ENCODE measurements around the gene PRKCA.
"Not testable (repeated sequence)": the region's sequence is repeated elsewhere in the genome, so short reads cannot be mapped to it uniquely, and the experiment has no call there.

PRKCA gene

GRCh38 chr17:66451188-66452149, 149.1 kb downstream of the PRKCA start (continued):
- TF ChIP-seq POU6F1 (CRISPR knock-in tag; IDR thresholded peaks at IDR 0.05; ENCODE audit: borderline replicate concordance, low read depth) (peak; percentile 71; the same call in 1 of the 2 replicates), ZNF565 (CRISPR knock-in tag; conservative IDR thresholded peaks at IDR 0.05; ENCODE audit: low read depth) (peak; percentile 45; the same call in 1 of the 2 replicates), ZFP3 (CRISPR knock-in tag; IDR thresholded peaks at IDR 0.05) (peak; percentile 85; the same call in 1 of the 2 replicates)

GRCh38 chr17:66455060-66455459, 152.6 kb downstream of the PRKCA start:
- no peak for ATAC-seq
- no peak for TF ChIP-seq TSHZ2 (CRISPR knock-in tag; IDR thresholded peaks at IDR 0.05)
- no peak for TF ChIP-seq ARNTL (CRISPR knock-in tag; IDR thresholded peaks at IDR 0.05; ENCODE audit: borderline replicate concordance, low read depth)
- TF ChIP-seq TCF4 (CRISPR knock-in tag; IDR thresholded peaks at IDR 0.05; ENCODE audit: borderline replicate concordance) = no peak
- TF ChIP-seq CSRNP3 (CRISPR knock-in tag; IDR thresholded peaks at IDR 0.05) = no peak
- TF ChIP-seq ISL1 (CRISPR knock-in tag; IDR thresholded peaks at IDR 0.05) = no peak
- no peak for TF ChIP-seq CSDC2 (CRISPR knock-in tag; IDR thresholded peaks at IDR 0.05)
- no peak for TF ChIP-seq BACH2 (CRISPR knock-in tag; IDR thresholded peaks at IDR 0.05; ENCODE audit: borderline replicate concordance)
- TF ChIP-seq TOX (CRISPR knock-in tag; IDR thresholded peaks at IDR 0.05; ENCODE audit: borderline replicate concordance) = no peak
- no peak for TF ChIP-seq GLIS3 (CRISPR knock-in tag; IDR thresholded peaks at IDR 0.05)
- no peak for TF ChIP-seq ZFP3 (CRISPR knock-in tag; IDR thresholded peaks at IDR 0.05)
- no peak for TF ChIP-seq ZNF8 (CRISPR knock-in tag; IDR thresholded peaks at IDR 0.05)
- TF ChIP-seq CREB5 (CRISPR knock-in tag; IDR thresholded peaks at IDR 0.05; ENCODE audit: low read depth) = no peak
- no peak for TF ChIP-seq RARB (CRISPR knock-in tag; IDR thresholded peaks at IDR 0.05)
- no peak for TF ChIP-seq POU6F1 (CRISPR knock-in tag; IDR thresholded peaks at IDR 0.05; ENCODE audit: borderline replicate concordance, low read depth)
- no peak for TF ChIP-seq SNAI2 (CRISPR knock-in tag; IDR thresholded peaks at IDR 0.05)
- TF ChIP-seq PPARA (CRISPR knock-in tag; IDR thresholded peaks at IDR 0.05; ENCODE audit: borderline replicate concordance) = no peak
- TF ChIP-seq ZNF70 (CRISPR knock-in tag; IDR thresholded peaks at IDR 0.05) = no peak
- TF ChIP-seq OSR1 (CRISPR knock-in tag; IDR thresholded peaks at IDR 0.05) = no peak
- TF ChIP-seq ZC3H10 (CRISPR knock-in tag; IDR thresholded peaks at IDR 0.05) = no peak
- TF ChIP-seq ZNF565 (CRISPR knock-in tag; conservative IDR thresholded peaks at IDR 0.05; ENCODE audit: low read depth) = no peak

GRCh38 chr17:66457499-66457898, 155.1 kb downstream of the PRKCA start:
- not testable (repeated sequence) for ATAC-seq
